ENCODE results near the gene KIF25. TPM values are rescaled to one million over a fixed set of nuclear protein-coding genes. Genes with fewer than 3 reads are reported as not detected.

Gene KIF25, protein sequence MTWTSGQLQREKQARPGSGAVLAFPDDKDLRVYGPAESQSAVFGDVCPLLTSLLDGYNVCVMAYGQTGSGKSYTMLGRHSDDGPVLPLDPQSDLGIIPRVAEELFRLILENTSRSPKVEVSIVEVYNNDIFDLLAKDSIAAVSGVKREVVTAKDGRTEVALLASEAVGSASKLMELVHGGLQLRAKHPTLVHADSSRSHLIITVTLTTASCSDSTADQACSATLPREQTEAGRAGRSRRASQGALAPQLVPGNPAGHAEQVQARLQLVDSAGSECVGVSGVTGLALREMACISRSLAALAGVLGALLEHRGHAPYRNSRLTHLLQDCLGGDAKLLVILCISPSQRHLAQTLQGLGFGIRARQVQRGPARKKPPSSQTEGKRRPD
- polyA plus RNA-seq (not detected in 2 replicates), polyA minus RNA-seq (not detected in 2 replicates)

GRCh38 chr6:167997642-167998041 lies at the start of gene KIF25:
Gene KIF25 (plus strand): TSS chr6:167997671. CDS start chr6:168029586, 31,915 bp downstream.
- no peak within 1 kb of the TSS for H2AFZ ChIP-seq (ENCODE audit: low read depth, low read length)
- H3K9me2 ChIP-seq (ENCODE audit: insufficient read depth, low read length): no peaks in the 10 kb centered on the region
- no peak within 1 kb of the TSS for H3K27ac ChIP-seq (ENCODE audit: low read length)

GRCh38 chr6:167947716-167948115 lies 49.8 kb upstream of the KIF25 start:
- Histone ChIP-seq H3K79me2 (replicated peaks; ENCODE audit: insufficient read depth, low read length) (peaks cover 4% of the 10 kb centered on the region), H3F3A (ENCODE audit: insufficient read depth, low read length, poor library complexity, severe bottlenecking) (no peaks in the 10 kb centered on the region), H3K27ac (ENCODE audit: low read length) (no peak overlapping the region), H3K4me3 (ENCODE audit: low read length) (no peak overlapping the region), H4K20me1 (ENCODE audit: insufficient read depth) (no peaks in the 10 kb centered on the region), H3K9me2 (ENCODE audit: insufficient read depth, low read length) (no peaks in the 10 kb centered on the region), H2AFZ (ENCODE audit: low read depth, low read length) (no peak overlapping the region), H3K36me3 (ENCODE audit: insufficient read depth, low read length) (peaks cover 31% of the 10 kb centered on the region), H3K4me2 (ENCODE audit: low read length) (no peak overlapping the region), H3K9ac (ENCODE audit: low read length) (no peak overlapping the region), H3K9me3 (ENCODE audit: low read length) (no peaks in the 10 kb centered on the region), H3K27me3 (ENCODE audit: insufficient read depth, low read depth, low read length) (no peaks in the 10 kb centered on the region)
- TF ChIP-seq EP300 (conservative IDR thresholded peaks at IDR 0.05; ENCODE audit: poor library complexity, severe bottlenecking) (no peak), MXI1 (conservative IDR thresholded peaks at IDR 0.05; ENCODE audit: poor library complexity, severe bottlenecking) (no peak), SMC3 (conservative IDR thresholded peaks at IDR 0.05; ENCODE audit: poor library complexity) (no peak), EZH2 (IDR thresholded peaks at IDR 0.05; ENCODE audit: borderline replicate concordance, insufficient read depth, low read length, poor library complexity, severe bottlenecking) (no peak), RAD21 (conservative IDR thresholded peaks at IDR 0.05) (no peak), POLR2AphosphoS5 (IDR thresholded peaks at IDR 0.05) (no peak), TAF1 (IDR thresholded peaks at IDR 0.05; ENCODE audit: low read depth) (no peak)
- TF ChIP-seq, protein P1, sequence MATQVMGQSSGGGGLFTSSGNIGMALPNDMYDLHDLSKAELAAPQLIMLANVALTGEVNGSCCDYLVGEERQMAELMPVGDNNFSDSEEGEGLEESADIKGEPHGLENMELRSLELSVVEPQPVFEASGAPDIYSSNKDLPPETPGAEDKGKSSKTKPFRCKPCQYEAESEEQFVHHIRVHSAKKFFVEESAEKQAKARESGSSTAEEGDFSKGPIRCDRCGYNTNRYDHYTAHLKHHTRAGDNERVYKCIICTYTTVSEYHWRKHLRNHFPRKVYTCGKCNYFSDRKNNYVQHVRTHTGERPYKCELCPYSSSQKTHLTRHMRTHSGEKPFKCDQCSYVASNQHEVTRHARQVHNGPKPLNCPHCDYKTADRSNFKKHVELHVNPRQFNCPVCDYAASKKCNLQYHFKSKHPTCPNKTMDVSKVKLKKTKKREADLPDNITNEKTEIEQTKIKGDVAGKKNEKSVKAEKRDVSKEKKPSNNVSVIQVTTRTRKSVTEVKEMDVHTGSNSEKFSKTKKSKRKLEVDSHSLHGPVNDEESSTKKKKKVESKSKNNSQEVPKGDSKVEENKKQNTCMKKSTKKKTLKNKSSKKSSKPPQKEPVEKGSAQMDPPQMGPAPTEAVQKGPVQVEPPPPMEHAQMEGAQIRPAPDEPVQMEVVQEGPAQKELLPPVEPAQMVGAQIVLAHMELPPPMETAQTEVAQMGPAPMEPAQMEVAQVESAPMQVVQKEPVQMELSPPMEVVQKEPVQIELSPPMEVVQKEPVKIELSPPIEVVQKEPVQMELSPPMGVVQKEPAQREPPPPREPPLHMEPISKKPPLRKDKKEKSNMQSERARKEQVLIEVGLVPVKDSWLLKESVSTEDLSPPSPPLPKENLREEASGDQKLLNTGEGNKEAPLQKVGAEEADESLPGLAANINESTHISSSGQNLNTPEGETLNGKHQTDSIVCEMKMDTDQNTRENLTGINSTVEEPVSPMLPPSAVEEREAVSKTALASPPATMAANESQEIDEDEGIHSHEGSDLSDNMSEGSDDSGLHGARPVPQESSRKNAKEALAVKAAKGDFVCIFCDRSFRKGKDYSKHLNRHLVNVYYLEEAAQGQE (IDR thresholded peaks at IDR 0.05; ENCODE audit: borderline replicate concordance): no peak
- TF ChIP-seq, protein P2, sequence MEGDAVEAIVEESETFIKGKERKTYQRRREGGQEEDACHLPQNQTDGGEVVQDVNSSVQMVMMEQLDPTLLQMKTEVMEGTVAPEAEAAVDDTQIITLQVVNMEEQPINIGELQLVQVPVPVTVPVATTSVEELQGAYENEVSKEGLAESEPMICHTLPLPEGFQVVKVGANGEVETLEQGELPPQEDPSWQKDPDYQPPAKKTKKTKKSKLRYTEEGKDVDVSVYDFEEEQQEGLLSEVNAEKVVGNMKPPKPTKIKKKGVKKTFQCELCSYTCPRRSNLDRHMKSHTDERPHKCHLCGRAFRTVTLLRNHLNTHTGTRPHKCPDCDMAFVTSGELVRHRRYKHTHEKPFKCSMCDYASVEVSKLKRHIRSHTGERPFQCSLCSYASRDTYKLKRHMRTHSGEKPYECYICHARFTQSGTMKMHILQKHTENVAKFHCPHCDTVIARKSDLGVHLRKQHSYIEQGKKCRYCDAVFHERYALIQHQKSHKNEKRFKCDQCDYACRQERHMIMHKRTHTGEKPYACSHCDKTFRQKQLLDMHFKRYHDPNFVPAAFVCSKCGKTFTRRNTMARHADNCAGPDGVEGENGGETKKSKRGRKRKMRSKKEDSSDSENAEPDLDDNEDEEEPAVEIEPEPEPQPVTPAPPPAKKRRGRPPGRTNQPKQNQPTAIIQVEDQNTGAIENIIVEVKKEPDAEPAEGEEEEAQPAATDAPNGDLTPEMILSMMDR (IDR thresholded peaks at IDR 0.05; ENCODE audit: poor library complexity, severe bottlenecking): no peak

More at GRCh38 chr6:167997642-167998041, at the start of gene KIF25:
- H3K4me3 ChIP-seq (ENCODE audit: low read length): no peak within 1 kb of the TSS
- H3K9me3 ChIP-seq (ENCODE audit: low read length): no peaks in the 10 kb centered on the region
- no peak within 1 kb of the TSS for H3K9ac ChIP-seq (ENCODE audit: low read length)
- H3K4me2 ChIP-seq (ENCODE audit: low read length): no peak within 1 kb of the TSS
- no peaks in the 10 kb centered on the region for H3F3A ChIP-seq (ENCODE audit: insufficient read depth, low read length, poor library complexity, severe bottlenecking)
- no peaks in the 10 kb centered on the region for H3K27me3 ChIP-seq (ENCODE audit: insufficient read depth, low read depth, low read length)
- no peaks in the 10 kb centered on the region for H3K79me2 ChIP-seq (replicated peaks; ENCODE audit: insufficient read depth, low read length)
- no peaks in the 10 kb centered on the region for H3K36me3 ChIP-seq (ENCODE audit: insufficient read depth, low read length)
- TF ChIP-seq POLR2AphosphoS5 (IDR thresholded peaks at IDR 0.05): no peak
- TF ChIP-seq SMC3 (conservative IDR thresholded peaks at IDR 0.05; ENCODE audit: poor library complexity): no peak
- TF ChIP-seq, protein P2 (IDR thresholded peaks at IDR 0.05; ENCODE audit: poor library complexity, severe bottlenecking): no peak
- TF ChIP-seq, protein P1 (IDR thresholded peaks at IDR 0.05; ENCODE audit: borderline replicate concordance): no peak
- no peak for TF ChIP-seq EP300 (conservative IDR thresholded peaks at IDR 0.05; ENCODE audit: poor library complexity, severe bottlenecking)
- TF ChIP-seq TAF1 (IDR thresholded peaks at IDR 0.05; ENCODE audit: low read depth): no peak
- no peak for TF ChIP-seq EZH2 (IDR thresholded peaks at IDR 0.05; ENCODE audit: borderline replicate concordance, insufficient read depth, low read length, poor library complexity, severe bottlenecking)
- no peaks in the 10 kb centered on the region for H4K20me1 ChIP-seq (ENCODE audit: insufficient read depth)
